ENCODE results near the gene RAI1. TPM values are rescaled to one million over a fixed set of nuclear protein-coding genes. Genes with fewer than 3 reads are reported as not detected.
A peak's percentile ranks its signal among the peaks of the same experiment; 100 is the strongest.

Gene RAI1
- total RNA-seq, 1 donor from 2014 or later: 29.2 TPM

DNA sequence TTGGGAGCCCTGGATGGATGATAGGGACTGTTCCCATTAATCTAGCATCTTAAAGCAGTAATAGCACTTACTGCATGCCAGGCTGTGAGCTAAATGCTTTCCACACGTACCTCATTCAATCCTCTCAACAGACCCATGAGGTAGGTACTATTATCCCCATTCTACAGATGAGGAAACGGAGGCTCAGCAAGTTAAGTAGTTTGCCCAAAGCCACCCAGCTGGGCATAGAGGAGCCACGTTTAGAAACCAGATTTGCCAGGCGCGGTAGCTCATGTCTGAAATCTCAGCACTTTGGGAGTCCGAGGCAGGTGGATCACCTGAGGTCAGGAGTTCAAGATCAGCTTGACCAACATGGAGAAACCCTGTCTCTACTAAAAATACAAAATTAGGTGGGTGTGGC is 2.0 kb upstream of the RAI1 start:
- no peaks in the 10 kb centered on the region for H3K9me3 ChIP-seq
- H3K36me3 ChIP-seq: no peaks in the 10 kb centered on the region
- no peaks in the 10 kb centered on the region for H3K27me3 ChIP-seq
- intact Hi-C loops (cut with DNase I): no loop called here
- no peak overlapping the region for H3K4me3 ChIP-seq
- H3K4me1 ChIP-seq: peaks cover 17% of the 10 kb centered on the region
- no peak overlapping the region for H3K27ac ChIP-seq
- DNase-seq (ENCODE audit: extremely low spot score in 2 of 2): no peak
- TF ChIP-seq POLR2AphosphoS5 (IDR thresholded peaks at IDR 0.05; ENCODE audit: insufficient read depth in 1 of 2, low read depth in 1 of 2) (no peak), POLR2A (IDR thresholded peaks at IDR 0.05) (no peak)
- TF ChIP-seq, protein P1, sequence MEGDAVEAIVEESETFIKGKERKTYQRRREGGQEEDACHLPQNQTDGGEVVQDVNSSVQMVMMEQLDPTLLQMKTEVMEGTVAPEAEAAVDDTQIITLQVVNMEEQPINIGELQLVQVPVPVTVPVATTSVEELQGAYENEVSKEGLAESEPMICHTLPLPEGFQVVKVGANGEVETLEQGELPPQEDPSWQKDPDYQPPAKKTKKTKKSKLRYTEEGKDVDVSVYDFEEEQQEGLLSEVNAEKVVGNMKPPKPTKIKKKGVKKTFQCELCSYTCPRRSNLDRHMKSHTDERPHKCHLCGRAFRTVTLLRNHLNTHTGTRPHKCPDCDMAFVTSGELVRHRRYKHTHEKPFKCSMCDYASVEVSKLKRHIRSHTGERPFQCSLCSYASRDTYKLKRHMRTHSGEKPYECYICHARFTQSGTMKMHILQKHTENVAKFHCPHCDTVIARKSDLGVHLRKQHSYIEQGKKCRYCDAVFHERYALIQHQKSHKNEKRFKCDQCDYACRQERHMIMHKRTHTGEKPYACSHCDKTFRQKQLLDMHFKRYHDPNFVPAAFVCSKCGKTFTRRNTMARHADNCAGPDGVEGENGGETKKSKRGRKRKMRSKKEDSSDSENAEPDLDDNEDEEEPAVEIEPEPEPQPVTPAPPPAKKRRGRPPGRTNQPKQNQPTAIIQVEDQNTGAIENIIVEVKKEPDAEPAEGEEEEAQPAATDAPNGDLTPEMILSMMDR (IDR thresholded peaks at IDR 0.05): no peak

- intact Hi-C loops (cut with DNase I): loop anchor here (5.0 kb wide), 3 partner anchors 178 to 358 kb away; partner anchors contain the start of genes ATPAF2 and GID4
- DNase-seq (ENCODE audit: extremely low spot score in 2 of 2): no peak
- H3K27me3 ChIP-seq: no peaks in the 10 kb centered on the region
- H3K4me1 ChIP-seq: peaks cover 22% of the 10 kb centered on the region
- no peak overlapping the region for H3K4me3 ChIP-seq
- no peaks in the 10 kb centered on the region for H3K9me3 ChIP-seq
- TF ChIP-seq POLR2AphosphoS5 (IDR thresholded peaks at IDR 0.05; ENCODE audit: insufficient read depth in 1 of 2, low read depth in 1 of 2): no peak
- TF ChIP-seq, protein P1 (IDR thresholded peaks at IDR 0.05): no peak
- TF ChIP-seq POLR2A (IDR thresholded peaks at IDR 0.05): no peak
- H3K36me3 ChIP-seq: no peaks in the 10 kb centered on the region
- H3K27ac ChIP-seq: no peak overlapping the region
Measured at GRCh38 chr17:17679748-17680147, 1.5 kb upstream of the RAI1 start.

DNA sequence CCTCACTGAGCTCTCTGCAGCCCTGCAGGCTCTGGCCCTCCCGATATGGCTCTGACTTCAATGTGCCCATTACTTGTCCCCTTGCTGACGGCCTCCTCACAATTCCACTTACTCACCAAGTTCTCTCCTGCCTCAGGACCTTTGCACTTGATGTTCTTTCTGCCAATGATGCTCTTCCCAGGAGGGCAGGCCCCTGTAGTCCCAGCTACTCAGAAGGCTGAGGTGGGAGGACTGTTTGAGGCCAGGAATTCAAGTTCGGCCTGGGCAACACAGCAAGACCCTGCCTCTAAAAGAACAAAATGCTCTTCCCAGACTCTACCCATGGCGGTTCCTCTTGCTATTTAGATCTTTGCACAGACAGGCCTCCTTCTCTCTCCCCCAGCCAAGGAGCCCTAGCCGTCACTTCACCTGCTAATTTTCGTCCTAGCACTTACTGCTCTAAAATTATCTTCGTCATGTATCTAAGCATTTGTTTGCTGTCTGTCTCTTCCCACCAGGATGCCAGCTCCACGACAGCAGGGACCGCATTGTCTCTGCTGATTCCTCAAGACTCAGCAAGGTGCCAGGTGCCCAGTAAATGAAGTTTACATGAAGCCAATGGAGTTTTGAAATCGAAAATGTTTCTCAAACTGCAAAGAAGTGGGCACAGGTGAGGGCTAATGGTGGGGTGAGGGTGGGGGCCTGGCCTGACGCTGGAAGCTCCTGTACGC is 626 bp upstream of the RAI1 start:
- Histone ChIP-seq H3K4me3 (peak overlapping the region; percentile 72 to 99), H3K27ac (peak overlapping the region; percentile 95), H3K36me3 (no peaks in the 10 kb centered on the region), H3K4me1 (peaks cover 31% of the 10 kb centered on the region), H3K9me3 (no peaks in the 10 kb centered on the region), H3K27me3 (no peaks in the 10 kb centered on the region)
- intact Hi-C loops (cut with DNase I): loop anchor here (5.0 kb wide), 3 partner anchors 177 to 357 kb away; partner anchors contain the start of genes ATPAF2 and GID4
- no peak for DNase-seq (ENCODE audit: extremely low spot score in 2 of 2)
- TF ChIP-seq POLR2A (IDR thresholded peaks at IDR 0.05): no peak
- TF ChIP-seq, protein P1 (IDR thresholded peaks at IDR 0.05): peak in 1 of 3 experiments; percentile 48

- no peaks in the 10 kb centered on the region for H3K36me3 ChIP-seq
- TF ChIP-seq POLR2AphosphoS5 (IDR thresholded peaks at IDR 0.05; ENCODE audit: insufficient read depth in 1 of 2, low read depth in 1 of 2): no peak
- TF ChIP-seq, protein P1 (IDR thresholded peaks at IDR 0.05): no peak
- no peak for TF ChIP-seq POLR2A (IDR thresholded peaks at IDR 0.05)
- intact Hi-C loops (cut with DNase I): loop anchor here (5.0 kb wide), 3 partner anchors 175 to 355 kb away; partner anchors contain the start of genes ATPAF2 and GID4
- H3K4me3 ChIP-seq: peak overlapping the region; percentile 72 to 99
- peaks cover 43% of the 10 kb centered on the region for H3K4me1 ChIP-seq
- no peaks in the 10 kb centered on the region for H3K27me3 ChIP-seq
- H3K27ac ChIP-seq: peak overlapping the region; percentile 95
- H3K9me3 ChIP-seq: no peaks in the 10 kb centered on the region
- no peak for DNase-seq (ENCODE audit: extremely low spot score in 2 of 2)
Measured at GRCh38 chr17:17681744-17682292, 560 bp downstream of the RAI1 start.

- Histone ChIP-seq H3K27me3 (no peaks in the 10 kb centered on the region), H3K9me3 (no peaks in the 10 kb centered on the region), H3K27ac (peak overlapping the region; percentile 95), H3K4me1 (peaks cover 48% of the 10 kb centered on the region), H3K4me3 (peak overlapping the region; percentile 72 to 99), H3K36me3 (no peaks in the 10 kb centered on the region)
- TF ChIP-seq POLR2AphosphoS5 (IDR thresholded peaks at IDR 0.05; ENCODE audit: insufficient read depth in 1 of 2, low read depth in 1 of 2) (peak in 1 of 2 donors; percentile 64), POLR2A (IDR thresholded peaks at IDR 0.05) (no peak)
- TF ChIP-seq, protein P1 (IDR thresholded peaks at IDR 0.05): no peak
- intact Hi-C loops (cut with DNase I): loop anchor here (5.0 kb wide), 3 partner anchors 175 to 355 kb away; partner anchors contain the start of genes ATPAF2 and GID4
- DNase-seq (ENCODE audit: extremely low spot score in 2 of 2): no peak
Measured at GRCh38 chr17:17682293-17682736, 1.1 kb downstream of the RAI1 start.
